A673 (cell line): ENCODE data around the gene MAGI1.

ENCODE experiments used
- CTCF ChIP-seq: fragments of 300-800, 200-600 bp; sonication (generic); conservative IDR thresholded peaks from 2 replicates; pipeline ENCODE4 v1.5.1; 2017; ENCODE audit warnings: low read depth, mild to moderate bottlenecking, antibody characterized with exemption, low read length, moderate library complexity, mixed read lengths
- EZH2 ChIP-seq: fragments of 200-600 bp; sonication (generic); IDR thresholded peaks from 2 replicates; pipeline ENCODE4 v1.6.1; 2017; ENCODE audit warnings: borderline replicate concordance, low read depth, mild to moderate bottlenecking, mixed read lengths, antibody characterized with exemption, low read length; ENCODE audit not compliant: poor library complexity, severe bottlenecking

GRCh38 chr3:65500398-65501306 is 538.1 kb downstream of the MAGI1 start:
- TF ChIP-seq CTCF (no peak), EZH2 (no peak)
